ENCODE results near the gene DEPDC7.
A peak's percentile ranks its signal among the peaks of the same experiment; 100 is the strongest.
"Not testable (repeated sequence)": the region's sequence is repeated elsewhere in the genome, so short reads cannot be mapped to it uniquely, and the experiment has no call there.

Gene DEPDC7

GRCh38 chr11:33015621-33016551 is at the start of gene DEPDC7:
Gene DEPDC7 (plus strand): TSS chr11:33015878. CDS start chr11:33015956, 78 bp downstream.
- DNase-seq, result peak; percentile 90

GRCh38 chr11:32968541-32968940 is 47.1 kb upstream of the DEPDC7 start:
- DNase-seq, result no peak

GRCh38 chr11:32972233-32972632 is 43.4 kb upstream of the DEPDC7 start:
- not testable (repeated sequence) for DNase-seq

- no peak for DNase-seq
Observed at GRCh38 chr11:32972781-32973180, 42.9 kb upstream of the DEPDC7 start.

- DNase-seq, result no peak
Observed at GRCh38 chr11:32982626-32983025, 33.1 kb upstream of the DEPDC7 start.

GRCh38 chr11:32983506-32983905 is 32.2 kb upstream of the DEPDC7 start:
- no peak for DNase-seq

GRCh38 chr11:32985600-32985999 is 30.1 kb upstream of the DEPDC7 start:
- DNase-seq, result no peak

GRCh38 chr11:32987851-32988250 is 27.8 kb upstream of the DEPDC7 start:
- no peak for DNase-seq

- DNase-seq, result no peak
Observed at GRCh38 chr11:32990481-32990880, 25.2 kb upstream of the DEPDC7 start.

GRCh38 chr11:32991427-32991826 is 24.3 kb upstream of the DEPDC7 start:
- no peak for DNase-seq

- DNase-seq, result no peak
Observed at GRCh38 chr11:32991898-32992297, 23.8 kb upstream of the DEPDC7 start.

GRCh38 chr11:33000181-33000580 is 15.5 kb upstream of the DEPDC7 start:
- DNase-seq, result no peak

GRCh38 chr11:33001281-33001680 is 14.4 kb upstream of the DEPDC7 start:
- no peak for DNase-seq

GRCh38 chr11:33001751-33002542 is 13.7 kb upstream of the DEPDC7 start:
- no peak for DNase-seq

- DNase-seq, result no peak
Observed at GRCh38 chr11:33005175-33005574, 10.5 kb upstream of the DEPDC7 start.

- DNase-seq, result no peak
Observed at GRCh38 chr11:33006010-33006409, 9.7 kb upstream of the DEPDC7 start.

GRCh38 chr11:33013755-33014154 is 1.9 kb upstream of the DEPDC7 start:
- DNase-seq, result no peak

GRCh38 chr11:33016654-33017053 is 976 bp downstream of the DEPDC7 start:
- no peak for DNase-seq

GRCh38 chr11:33017478-33017877 is 1.8 kb downstream of the DEPDC7 start:
- DNase-seq, result no peak

- no peak for DNase-seq
Observed at GRCh38 chr11:33017965-33018364, 2.3 kb downstream of the DEPDC7 start.

- no peak for DNase-seq
Observed at GRCh38 chr11:33018840-33019239, 3.2 kb downstream of the DEPDC7 start.

- DNase-seq, result no peak
Observed at GRCh38 chr11:33021501-33021900, 5.8 kb downstream of the DEPDC7 start.

- no peak for DNase-seq
Observed at GRCh38 chr11:33021937-33022336, 6.3 kb downstream of the DEPDC7 start.

GRCh38 chr11:33025339-33025722 is 9.7 kb downstream of the DEPDC7 start:
- no peak for DNase-seq
